Urinary bladder (tissue), 4 donors: ENCODE measurements around the gene NAT8. TPM values are rescaled to one million over a fixed set of nuclear protein-coding genes. Genes with fewer than 3 reads are reported as not detected.
"Not testable (repeated sequence)": the region's sequence is repeated elsewhere in the genome, so short reads cannot be mapped to it uniquely, and the experiment has no call there.

Experiments
- DNase-seq: peaks from one replicate; pipeline ENCODE4 v3.0.0-alpha.2; 2015; ENCODE audit errors: extremely low spot score
- H3K27ac ChIP-seq: one replicate; pipeline ENCODE4 v1.5.1; 2013; ENCODE audit warnings: low read depth, mild to moderate bottlenecking, moderate library complexity
- H3K36me3 ChIP-seq: one replicate; pipeline ENCODE4 v1.6.1; 2013; ENCODE audit warnings: mild to moderate bottlenecking, moderate library complexity; ENCODE audit not compliant: insufficient read depth
- H3K4me1 ChIP-seq: one replicate; pipeline ENCODE4 v1.6.1; 2013; ENCODE audit warnings: mild to moderate bottlenecking, moderate library complexity; ENCODE audit not compliant: insufficient read depth
- H3K4me3 ChIP-seq: one replicate; pipeline ENCODE4 v1.5.1; 2013; ENCODE audit warnings: low read depth, low read length
- WGBS: extraction: QIAGEN DNeasy Blood & Tissue Kit; methylation state at CpG from one replicate; pipeline ENCODE4 v1.1.7; 2013; 5-methylcytosine and 5-hydroxymethylcytosine counted together
- polyA plus RNA-seq: library from polyadenylated mRNA; stranded (reverse); fragments of 200-250 nt; gene quantifications from one replicate; pipeline ENCODE4 v1.2.3, GENCODE V29; 2013
- total RNA-seq: library from RNA; depleted of rRNA; stranded (reverse); fragments of >200 nt; gene quantifications from one replicate; pipeline ENCODE4 v1.2.3, GENCODE V29; 2014
- donor health status: healthy with polysubstance abuse.
- donor health status: healthy.

Gene NAT8
- total and polyA plus RNA-seq, 2 donors: not detected

DNA sequence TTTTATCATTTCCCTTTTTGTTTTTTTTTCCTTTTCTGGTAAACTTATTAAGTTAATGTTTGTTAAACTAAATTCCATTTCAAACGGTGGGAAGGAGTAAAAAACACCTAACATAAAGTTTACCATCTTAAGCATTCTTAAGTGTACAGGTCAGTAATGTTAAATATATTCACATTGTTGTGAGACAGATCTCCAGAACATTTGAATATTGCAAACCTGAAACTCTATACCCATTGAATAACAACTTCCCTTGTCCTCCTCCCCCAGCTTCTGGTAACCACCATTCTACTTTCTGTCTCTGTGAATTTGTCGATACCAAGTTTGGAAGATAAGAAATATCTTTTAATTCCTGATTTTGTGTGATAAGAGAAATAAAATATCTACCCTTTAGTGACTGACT lies 12.0 kb upstream of the NAT8 start:
- Histone ChIP-seq H3K4me1 (no peaks in the 10 kb centered on the region), H3K36me3 (no peaks in the 10 kb centered on the region), H3K27ac (no peak overlapping the region), H3K4me3 (no peak overlapping the region)
- WGBS: 51% methylated on average over 2 of the region's 2 CpGs
- DNase-seq: no peak

DNA sequence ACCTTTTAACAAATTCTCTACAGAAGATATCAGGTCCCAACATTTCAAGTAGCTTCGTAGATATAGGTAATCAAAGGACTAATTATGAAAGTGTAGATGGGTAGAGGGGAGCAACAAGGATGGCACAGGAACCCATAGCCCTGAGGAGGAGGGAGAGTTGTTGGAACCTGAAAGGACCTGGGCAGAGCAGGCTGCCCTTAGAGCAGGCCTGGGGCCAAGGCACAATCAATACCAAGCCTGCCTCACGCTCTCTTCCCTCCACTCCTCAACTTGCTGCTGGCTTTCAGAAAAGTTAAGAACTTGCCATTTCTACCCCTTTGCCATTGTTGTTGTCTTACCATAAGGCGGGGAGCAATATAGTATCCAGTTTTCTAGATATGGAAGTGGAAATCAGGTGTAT lies 10.1 kb upstream of the NAT8 start:
- 90% methylated on average over 3 of the region's 3 CpGs for WGBS
- no peak for DNase-seq
- Histone ChIP-seq H3K36me3 (no peaks in the 10 kb centered on the region), H3K27ac (no peak overlapping the region), H3K4me1 (no peaks in the 10 kb centered on the region), H3K4me3 (no peak overlapping the region)

DNA sequence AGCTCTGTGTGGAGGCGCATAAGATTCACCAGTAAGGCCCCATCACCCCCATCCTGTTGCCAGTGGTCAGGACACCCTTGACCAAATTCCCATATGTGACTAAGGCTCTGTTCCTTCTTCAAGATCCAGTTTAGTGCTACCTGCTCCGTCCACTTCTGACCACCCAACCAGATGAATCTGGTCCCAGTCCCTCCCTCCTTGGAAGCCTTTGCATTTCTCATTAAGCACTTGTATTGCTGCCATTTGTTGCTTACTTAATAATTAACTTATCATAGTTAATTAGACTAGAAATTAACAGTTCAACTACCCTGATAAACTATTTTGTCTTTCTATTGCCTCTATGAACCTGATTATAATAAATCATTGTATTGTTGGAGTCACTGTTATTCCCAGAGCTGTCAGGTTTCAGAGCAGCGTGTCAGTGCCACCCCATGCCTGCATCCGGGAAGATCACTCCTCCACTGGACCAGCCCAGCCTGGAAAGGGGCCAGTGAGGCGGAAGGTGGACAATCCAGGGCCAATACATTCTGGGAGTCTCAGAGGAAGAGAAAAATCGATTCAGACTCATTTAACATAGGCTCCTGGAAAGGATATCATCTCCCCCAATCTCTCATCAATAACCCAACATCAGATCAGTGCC lies 9.5 kb upstream of the NAT8 start:
- no peak for DNase-seq
- H3K4me1 ChIP-seq: no peaks in the 10 kb centered on the region
- WGBS: 69% methylated on average over 6 of the region's 6 CpGs
- H3K36me3 ChIP-seq: no peaks in the 10 kb centered on the region
- H3K27ac ChIP-seq: no peak overlapping the region
- no peak overlapping the region for H3K4me3 ChIP-seq

DNA sequence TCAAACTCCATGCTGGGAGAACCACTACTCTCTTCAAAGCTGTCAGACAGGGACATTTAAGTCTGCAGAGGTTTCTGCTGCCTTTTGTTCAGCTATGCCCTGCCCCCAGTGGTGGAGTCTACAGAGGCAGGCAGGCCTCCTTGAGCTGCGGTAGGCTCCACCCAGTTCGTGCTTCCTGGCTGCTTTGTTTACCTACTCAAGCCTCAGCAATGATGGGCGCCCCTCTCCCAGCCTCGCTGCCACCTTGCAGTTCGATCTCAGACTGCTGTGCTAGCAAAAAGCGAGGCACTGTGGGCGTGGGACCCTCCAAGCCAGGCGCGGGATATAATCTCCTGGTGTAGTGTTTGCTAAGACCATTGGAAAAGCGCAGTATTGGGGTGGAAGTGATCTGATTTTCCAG lies 5.5 kb upstream of the NAT8 start:
- H3K27ac ChIP-seq, DNase-seq, H3K4me1 ChIP-seq, H3K36me3 ChIP-seq, H3K4me3 ChIP-seq: not testable (repeated sequence)
- 89% methylated on average over 10 of the region's 10 CpGs for WGBS

DNA sequence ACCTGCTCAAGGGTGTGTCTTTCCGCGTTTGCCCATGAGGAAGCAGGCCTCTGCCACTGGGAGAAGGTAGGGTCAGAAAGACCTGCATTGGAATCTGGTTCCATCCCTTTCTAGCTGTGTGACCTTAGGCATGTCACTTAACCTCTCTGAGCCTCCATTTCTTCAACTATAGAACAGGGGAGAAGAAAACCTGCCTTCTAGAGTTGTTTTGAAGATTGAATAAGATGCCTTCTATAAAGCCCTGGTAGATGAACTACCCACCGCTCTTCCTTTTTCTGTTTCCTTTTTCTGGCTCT lies 507 bp downstream of the NAT8 start:
- no peak for DNase-seq
- 92% methylated on average over 3 of the region's 3 CpGs for WGBS
- H3K36me3 ChIP-seq: no peaks in the 10 kb centered on the region
- no peak overlapping the region for H3K4me3 ChIP-seq
- no peak overlapping the region for H3K27ac ChIP-seq
- H3K4me1 ChIP-seq: no peaks in the 10 kb centered on the region

DNA sequence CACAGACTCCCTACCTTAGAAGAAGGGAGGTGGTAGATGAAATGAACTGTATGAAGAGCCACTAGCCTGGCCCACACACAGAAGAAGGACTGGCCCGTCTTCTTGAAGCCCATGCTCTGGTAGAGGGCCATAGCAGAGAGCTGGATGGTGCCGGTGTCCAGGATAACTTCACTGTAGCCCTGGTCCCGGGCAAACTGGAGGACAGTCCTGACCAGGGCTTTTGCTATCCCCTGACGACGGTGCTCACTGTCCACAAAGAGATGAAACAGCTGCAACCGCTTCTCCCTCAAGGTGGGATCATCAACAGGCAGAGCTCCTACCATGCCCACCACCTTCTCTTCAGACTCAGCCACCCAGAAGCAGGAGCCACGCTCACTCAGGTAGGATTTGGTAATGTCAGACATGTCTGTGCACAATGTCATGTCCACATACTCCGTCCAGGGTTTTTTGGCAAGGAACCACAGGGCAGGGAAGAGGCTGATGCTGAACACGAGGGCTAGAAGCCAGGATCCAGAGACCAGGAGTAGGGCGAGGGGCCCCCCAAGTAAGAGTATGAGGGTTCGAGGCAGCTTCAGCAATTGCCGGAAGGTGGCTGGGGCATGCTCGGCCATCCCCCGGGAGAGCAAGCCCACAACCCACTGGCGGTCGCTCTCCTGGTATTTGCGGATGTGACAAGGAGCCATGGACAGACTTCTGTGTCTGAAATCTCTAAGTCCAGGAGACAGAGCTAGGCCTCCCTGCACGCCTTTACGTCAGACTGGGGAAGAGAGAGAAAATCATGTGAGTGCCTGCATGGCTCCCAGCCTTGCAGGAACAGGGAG lies 1.1 kb downstream of the NAT8 start:
- Histone ChIP-seq H3K4me1 (no peaks in the 10 kb centered on the region), H3K27ac (no peak overlapping the region), H3K36me3 (no peaks in the 10 kb centered on the region), H3K4me3 (no peak overlapping the region)
- no peak for DNase-seq
- 78% methylated on average over 19 of the region's 19 CpGs for WGBS

DNA sequence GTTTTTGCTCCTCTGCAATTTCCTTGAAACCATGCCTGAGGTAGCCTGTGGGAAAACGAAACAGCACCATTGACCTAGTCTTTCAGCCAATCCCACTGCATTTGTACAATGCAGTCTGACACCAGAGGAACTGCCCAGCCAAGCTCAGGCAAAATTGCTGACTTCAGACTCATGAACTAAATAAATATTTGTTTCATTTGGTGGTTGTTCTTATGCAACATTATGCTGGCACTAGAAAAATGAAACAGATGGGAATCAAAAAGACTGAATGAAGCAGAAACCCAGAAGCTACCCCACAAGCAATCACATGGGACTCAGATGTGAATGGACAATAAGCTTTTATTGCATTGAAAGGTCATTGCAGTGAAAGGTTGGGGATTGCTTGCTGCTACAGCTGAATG lies 1.7 kb downstream of the NAT8 start:
- peak; percentile 2 for DNase-seq
- no peak overlapping the region for H3K4me3 ChIP-seq
- H3K36me3 ChIP-seq: no peaks in the 10 kb centered on the region
- H3K27ac ChIP-seq: no peak overlapping the region
- no peaks in the 10 kb centered on the region for H3K4me1 ChIP-seq
- 21% methylated on average over 1 of the region's 1 CpG for WGBS

DNA sequence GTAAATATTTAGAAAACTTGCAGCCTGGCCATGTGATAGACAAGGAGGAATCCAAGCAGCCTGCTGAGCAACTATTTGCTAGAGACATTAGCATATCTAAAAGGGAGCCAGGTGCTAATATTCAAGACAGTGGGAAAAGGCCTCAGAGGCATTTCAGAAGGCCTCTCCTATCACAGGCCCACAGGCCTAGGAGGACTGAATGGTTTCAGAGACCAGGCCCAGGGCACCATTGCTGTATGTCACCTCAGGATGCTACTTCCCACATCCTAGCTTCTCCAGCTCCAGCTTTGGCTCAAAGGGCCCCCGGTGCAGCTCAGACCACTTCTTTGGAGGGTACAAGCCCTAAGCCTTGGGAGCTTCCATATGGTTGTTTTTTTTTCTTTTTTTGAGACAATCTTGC lies 3.8 kb downstream of the NAT8 start:
- Histone ChIP-seq H3K27ac (no peak overlapping the region), H3K4me3 (no peak overlapping the region), H3K4me1 (no peaks in the 10 kb centered on the region), H3K36me3 (no peaks in the 10 kb centered on the region)
- WGBS: 97% methylated on average over 1 of the region's 1 CpG
- DNase-seq: no peak

DNA sequence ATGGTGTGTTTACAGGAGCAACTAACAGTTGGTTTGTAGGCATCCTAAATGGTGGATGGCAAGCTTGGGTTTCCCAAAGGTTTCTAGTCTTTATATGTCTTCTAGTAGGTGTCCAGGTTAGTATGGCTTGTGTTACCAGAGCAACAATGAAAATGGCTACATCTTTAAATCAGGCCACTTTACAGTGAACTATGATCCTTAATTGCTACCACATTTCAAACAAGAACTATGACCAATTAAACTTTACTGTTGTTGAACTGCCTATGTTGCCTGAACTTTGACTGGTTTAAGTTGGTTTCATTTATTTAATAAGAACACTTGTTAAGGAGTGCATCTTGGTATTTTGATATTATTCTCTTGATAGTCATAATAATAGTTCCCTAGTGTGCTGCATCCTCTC lies 5.2 kb downstream of the NAT8 start:
- H3K4me3 ChIP-seq, H3K4me1 ChIP-seq, DNase-seq, H3K36me3 ChIP-seq, H3K27ac ChIP-seq: not testable (repeated sequence)

DNA sequence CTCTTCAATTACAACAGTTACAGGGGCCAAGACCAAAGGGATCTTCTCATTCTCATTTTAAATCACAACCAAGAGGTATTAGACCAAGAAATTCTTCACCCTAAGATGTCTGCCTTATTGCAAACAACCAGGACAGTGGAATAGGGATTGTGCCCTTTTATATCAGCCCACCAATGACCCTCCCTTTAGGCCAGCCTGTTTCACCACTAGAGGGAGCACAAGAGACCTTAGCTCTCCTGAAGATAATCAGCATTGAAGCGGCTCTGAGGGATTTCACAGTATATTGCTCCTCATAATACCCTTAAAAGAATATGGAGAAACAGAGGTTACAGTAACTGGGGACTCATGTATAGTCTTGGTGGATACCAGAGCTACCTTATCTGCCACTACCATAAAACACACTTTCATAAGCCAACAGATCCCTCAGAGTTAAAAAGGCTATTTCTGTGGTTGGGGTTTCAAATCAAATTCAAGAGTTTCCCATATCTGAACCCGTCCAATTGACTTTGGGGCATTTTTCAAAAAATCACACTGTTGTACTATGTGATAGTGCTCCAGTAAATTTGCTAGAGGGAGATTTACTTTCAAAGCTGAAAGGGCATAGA lies 11.5 kb downstream of the NAT8 start:
- not testable (repeated sequence) for H3K4me1 ChIP-seq, DNase-seq, H3K27ac ChIP-seq, H3K4me3 ChIP-seq, H3K36me3 ChIP-seq
- WGBS: 49% methylated on average over 2 of the region's 2 CpGs

DNA sequence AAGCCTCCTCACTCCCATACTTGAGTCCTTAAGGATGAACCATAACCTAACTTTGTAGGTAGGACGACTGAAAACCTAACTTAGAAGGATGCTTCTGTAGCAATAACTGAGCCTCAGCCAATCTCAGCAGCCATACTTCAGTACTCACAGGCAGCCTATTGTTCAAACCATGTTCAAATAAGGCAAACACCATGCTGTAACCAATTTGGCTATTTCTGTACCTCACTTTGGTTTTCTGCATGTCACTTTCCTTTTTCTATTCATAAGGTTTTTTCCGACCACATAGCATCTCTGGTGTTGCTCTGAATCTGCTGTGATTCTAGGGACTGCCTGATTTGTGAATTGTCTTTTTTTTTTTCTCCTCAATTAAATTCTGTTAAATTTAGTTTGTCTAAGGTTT lies 13.7 kb downstream of the NAT8 start:
- H3K36me3 ChIP-seq, H3K4me3 ChIP-seq, H3K4me1 ChIP-seq, H3K27ac ChIP-seq, DNase-seq: not testable (repeated sequence)
- WGBS: 91% methylated on average over 2 of the region's 2 CpGs

DNA sequence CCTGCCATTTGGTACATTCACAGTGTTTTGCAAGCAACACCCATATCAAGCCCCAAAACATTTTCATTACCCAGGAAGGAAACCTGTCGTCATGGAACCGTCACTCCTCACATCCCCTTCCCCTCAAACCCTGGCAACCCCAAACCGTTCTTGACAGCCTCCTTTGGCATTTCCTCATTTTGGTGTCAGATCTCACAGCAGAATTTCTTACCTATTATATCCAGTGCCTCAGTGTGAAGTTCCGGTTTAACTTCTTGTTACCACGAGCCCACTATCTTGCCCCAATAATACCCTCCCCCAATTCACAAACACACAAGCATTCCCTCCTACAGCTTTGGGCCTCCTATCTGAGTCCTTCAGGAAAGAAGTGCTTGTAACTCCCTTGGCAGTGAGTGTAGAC lies 16.0 kb downstream of the NAT8 start:
- 53% methylated on average over 5 of the region's 5 CpGs for WGBS
- H3K36me3 ChIP-seq, H3K27ac ChIP-seq, H3K4me3 ChIP-seq, H3K4me1 ChIP-seq, DNase-seq: not testable (repeated sequence)

DNA sequence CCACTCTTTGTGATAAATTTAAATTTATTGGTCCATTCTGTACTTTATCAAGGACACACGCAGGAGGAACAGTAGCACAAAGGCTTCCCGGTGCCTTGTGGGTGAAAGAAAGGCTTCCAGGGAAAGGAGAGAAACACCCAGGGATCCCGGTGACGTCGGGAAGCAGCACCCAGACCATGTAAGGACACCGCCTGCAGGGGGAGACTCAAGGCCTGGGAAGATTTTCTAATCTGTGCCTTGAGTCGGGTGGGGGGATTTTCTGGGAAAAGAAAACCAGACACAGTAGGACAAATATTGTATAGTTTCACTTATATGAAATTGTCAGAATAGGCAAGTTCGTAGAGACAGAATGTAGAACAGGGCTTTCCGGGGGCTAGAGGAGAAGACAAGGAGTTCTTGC lies 17.6 kb downstream of the NAT8 start:
- not testable (repeated sequence) for DNase-seq, H3K4me3 ChIP-seq

DNA sequence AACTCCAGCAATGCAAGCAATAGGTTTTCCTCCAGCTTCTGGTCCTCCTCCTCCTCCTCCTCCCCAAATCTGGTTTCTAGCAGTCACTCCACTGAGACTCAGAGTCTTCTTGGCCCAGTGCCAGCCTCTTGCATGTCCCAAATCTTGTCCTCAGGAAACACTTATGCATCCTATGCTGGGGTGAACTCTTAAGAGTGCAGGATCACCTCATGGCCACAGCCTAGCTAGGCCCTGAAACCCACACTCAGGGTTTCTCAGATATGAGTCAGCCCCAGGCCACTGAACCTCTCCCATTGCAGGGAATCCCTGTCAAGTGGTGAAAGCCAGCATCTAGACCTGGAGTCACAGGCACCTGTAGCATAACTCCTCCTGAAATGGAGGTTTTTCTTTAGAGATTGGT lies 18.2 kb downstream of the NAT8 start:
- H3K36me3 ChIP-seq, H3K4me3 ChIP-seq, H3K4me1 ChIP-seq, H3K27ac ChIP-seq, DNase-seq: not testable (repeated sequence)

More for the DNA sequence above, 17.6 kb downstream of the NAT8 start:
- not testable (repeated sequence) for H3K4me1 ChIP-seq, H3K36me3 ChIP-seq, H3K27ac ChIP-seq
- 38% methylated on average over 4 of the region's 9 CpGs for whole genome bisulfite sequencing
